GM10266 (cell line): ENCODE measurements around the gene TMPRSS6.

ENCODE experiments used
- DNase-seq: peaks from one replicate; pipeline ENCODE4 v3.0.0; 2012; ENCODE audit errors: extremely low spot score
- TF ChIP-seq, protein P1 (sequence below): IDR thresholded peaks from 2 replicates; pipeline ENCODE4 v1.5.1; 2012; ENCODE audit warnings: mild to moderate bottlenecking, low read depth; ENCODE audit not compliant: control insufficient read depth, insufficient read depth; ENCODE audit errors: missing control alignments

Gene TMPRSS6

DNA sequence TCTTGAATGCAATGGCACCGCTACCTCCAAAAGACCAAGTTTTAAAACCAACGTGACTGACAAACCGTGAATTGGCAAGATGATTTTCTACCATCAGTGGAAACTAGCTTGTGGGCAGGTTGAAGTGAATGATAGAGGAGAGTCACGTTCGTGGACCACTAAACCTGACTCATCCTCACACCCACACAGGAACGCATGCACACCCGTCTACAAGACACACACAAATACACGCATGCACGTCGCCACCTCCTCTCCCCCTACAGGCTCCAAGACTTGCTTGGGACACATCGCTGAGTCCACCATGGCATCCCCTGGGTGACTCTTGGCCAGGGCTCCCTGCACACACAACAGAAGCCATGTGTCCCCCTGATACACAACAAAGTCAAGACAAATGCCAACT is 14.4 kb downstream of the TMPRSS6 start:
- TF ChIP-seq, protein P1, sequence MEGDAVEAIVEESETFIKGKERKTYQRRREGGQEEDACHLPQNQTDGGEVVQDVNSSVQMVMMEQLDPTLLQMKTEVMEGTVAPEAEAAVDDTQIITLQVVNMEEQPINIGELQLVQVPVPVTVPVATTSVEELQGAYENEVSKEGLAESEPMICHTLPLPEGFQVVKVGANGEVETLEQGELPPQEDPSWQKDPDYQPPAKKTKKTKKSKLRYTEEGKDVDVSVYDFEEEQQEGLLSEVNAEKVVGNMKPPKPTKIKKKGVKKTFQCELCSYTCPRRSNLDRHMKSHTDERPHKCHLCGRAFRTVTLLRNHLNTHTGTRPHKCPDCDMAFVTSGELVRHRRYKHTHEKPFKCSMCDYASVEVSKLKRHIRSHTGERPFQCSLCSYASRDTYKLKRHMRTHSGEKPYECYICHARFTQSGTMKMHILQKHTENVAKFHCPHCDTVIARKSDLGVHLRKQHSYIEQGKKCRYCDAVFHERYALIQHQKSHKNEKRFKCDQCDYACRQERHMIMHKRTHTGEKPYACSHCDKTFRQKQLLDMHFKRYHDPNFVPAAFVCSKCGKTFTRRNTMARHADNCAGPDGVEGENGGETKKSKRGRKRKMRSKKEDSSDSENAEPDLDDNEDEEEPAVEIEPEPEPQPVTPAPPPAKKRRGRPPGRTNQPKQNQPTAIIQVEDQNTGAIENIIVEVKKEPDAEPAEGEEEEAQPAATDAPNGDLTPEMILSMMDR = no peak
- no peak for DNase-seq

GRCh38 chr22:37094239-37094638 is 15.3 kb downstream of the TMPRSS6 start:
- TF ChIP-seq, protein P1 = no peak
- no peak for DNase-seq

DNA sequence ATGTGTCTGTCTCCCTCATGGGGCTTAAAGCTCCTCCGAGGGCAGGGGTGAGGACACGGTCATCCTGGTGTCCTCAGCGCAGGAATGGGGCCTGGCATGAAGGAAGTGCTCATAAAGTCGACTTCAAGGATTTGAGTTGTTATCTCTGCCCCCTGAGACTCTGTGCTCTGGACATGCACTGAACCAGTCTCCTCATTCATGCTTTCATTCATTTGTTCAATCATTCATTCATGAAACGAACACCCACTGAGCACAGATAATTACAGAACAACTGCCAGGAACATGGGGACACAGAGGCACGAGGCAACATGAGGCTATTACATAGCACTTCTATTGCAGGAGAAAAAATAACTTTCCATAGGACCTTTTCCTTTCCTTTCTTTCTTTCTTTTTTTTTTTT is 16.5 kb downstream of the TMPRSS6 start:
- TF ChIP-seq, protein P1 = no peak

GRCh38 chr22:37091994-37092393 is 17.5 kb downstream of the TMPRSS6 start:
- no peak for DNase-seq
- TF ChIP-seq, protein P1 = no peak

More for the DNA sequence above, 16.5 kb downstream of the TMPRSS6 start:
- no peak for DNase-seq

- TF ChIP-seq, protein P1 = no peak
- DNase-seq = no peak
These were observed 18.4 kb downstream of the TMPRSS6 start for GRCh38 chr22:37090920-37091695.

DNA sequence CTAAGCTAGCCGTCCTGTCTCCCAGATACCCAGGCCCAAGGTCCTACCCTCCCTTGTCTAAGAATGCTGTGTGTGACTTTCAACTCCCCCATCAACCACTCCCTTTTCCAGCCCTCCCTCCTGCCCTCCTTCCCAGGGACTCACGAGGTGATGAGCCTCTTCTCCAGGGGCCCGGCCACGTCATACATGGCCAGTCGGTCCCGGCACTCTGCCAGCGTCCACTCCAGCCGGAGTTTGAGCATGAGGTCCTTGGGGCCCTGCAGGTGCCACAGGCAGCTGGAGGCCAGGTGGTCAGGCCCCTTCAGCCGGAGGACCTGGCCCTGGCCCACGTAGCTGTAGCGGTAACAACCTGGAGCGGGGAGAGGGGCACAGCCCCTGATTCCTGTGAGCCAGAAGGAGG is 20.1 kb downstream of the TMPRSS6 start:
- no peak for DNase-seq
- TF ChIP-seq, protein P1 = no peak

- no peak for DNase-seq
- TF ChIP-seq, protein P1 = no peak
These were observed 20.6 kb downstream of the TMPRSS6 start for GRCh38 chr22:37088750-37089408.
